Tibial nerve (tissue), 4 donors: ENCODE results near the gene RHOBTB3. TPM values are rescaled to one million over a fixed set of nuclear protein-coding genes. Genes with fewer than 3 reads are reported as not detected.

Source experiments
- DNase-seq, 2 donors: peaks; one replicate each; pipeline ENCODE4 v3.0.0-alpha.2; 2019; ENCODE audit warnings: low spot score in 2 of 2
- H3K27ac ChIP-seq, 4 donors: fragments of 200-600 bp; sonication (generic) in 3 of 4; one replicate each; pipeline ENCODE4 v1.5.1; 2017 to 2019; ENCODE audit warnings: mild to moderate bottlenecking in 1 of 4
- H3K27me3 ChIP-seq, 2 donors: fragments of 200-600 bp; sonication (generic) in 1 of 2; one replicate each; pipeline versions ENCODE4 v1.5.1 to v1.6.0; 2017 to 2019
- H3K36me3 ChIP-seq, 3 donors: fragments of 200-600 bp; sonication (generic); one replicate each; pipeline ENCODE4 v1.5.1; 2018 to 2019
- H3K4me1 ChIP-seq, 4 donors: fragments of 200-600 bp; sonication (generic) in 3 of 4; one replicate each; pipeline ENCODE4 v1.5.1; 2017 to 2019
- H3K4me3 ChIP-seq, 4 donors: fragments of 200-600 bp; sonication (generic) in 3 of 4; one replicate each; pipeline ENCODE4 v1.5.1; 2017 to 2019; ENCODE audit warnings: mild to moderate bottlenecking in 1 of 4, moderate library complexity in 1 of 4
- H3K9me3 ChIP-seq, 4 donors: fragments of 200-600 bp; sonication (generic) in 3 of 4; one replicate each; pipeline ENCODE4 v1.5.1; 2017 to 2019
- CTCF ChIP-seq, 5 experiments: fragments of 200-600 bp in 3 of 5; fragments of 450-650 bp in 2 of 5; sonication (generic) in 3 of 5; IDR thresholded peaks; one replicate each; pipeline ENCODE4 v1.5.1; 2016 to 2019; ENCODE audit warnings: antibody characterized with exemption in 5 of 5, mild to moderate bottlenecking in 3 of 5, moderate library complexity in 2 of 5
- EP300 ChIP-seq, 2 donors: sonication (generic); formaldehyde crosslinking; IDR thresholded peaks; one replicate each; pipeline ENCODE4 v1.6.1; 2017; ENCODE audit warnings: antibody characterized with exemption in 2 of 2, mild to moderate bottlenecking in 1 of 2
- POLR2A ChIP-seq, 2 donors: fragments of 450-650 bp; IDR thresholded peaks; one replicate each; pipeline ENCODE4 v1.6.1; 2017; ENCODE audit warnings: antibody characterized with exemption in 2 of 2, mild to moderate bottlenecking in 2 of 2, moderate library complexity in 2 of 2
- WGBS, 2 donors: methylation state at CpG; one replicate each; pipeline ENCODE4 v1.1.5; 2018; 5-methylcytosine and 5-hydroxymethylcytosine counted together
- total RNA-seq, 4 donors: library from RNA; depleted of rRNA; stranded (reverse); fragments of >200 nt; gene quantifications; one replicate each; pipeline ENCODE4 v1.1.0, GENCODE V29; 2016

The RHOBTB3 gene
- total RNA-seq, 4 donors from 2014 or later: 130 to 219 (median 195) TPM

GRCh38 chr5:95822542-95823181 lies 91.5 kb downstream of the RHOBTB3 start, which contains the start of gene GLRX:
Gene GLRX, minus strand, starts transcription at chr5:95822726. Its CDS starts 64 bp downstream, at chr5:95822662.
- peak; percentile 59 to 80 for DNase-seq
- H3K4me1 ChIP-seq: peaks cover 0 to 44% (median 9%) of the 10 kb centered on the region in 4 donors

GRCh38 chr5:95823218-95823737 lies 92.1 kb downstream of the RHOBTB3 start:
- Histone ChIP-seq H3K27ac (peak overlapping the region; percentile 53 to 90 (median 86)), H3K4me1 (peaks cover 0 to 38% (median 7%) of the 10 kb centered on the region in 4 donors), H3K9me3 (no peaks in the 10 kb centered on the region), H3K27me3 (no peaks in the 10 kb centered on the region), H3K4me3 (peak overlapping the region; percentile 47 to 80 (median 64)), H3K36me3 (no peaks in the 10 kb centered on the region)
- WGBS, 2 donors: 46 to 50% methylated on average over 7 of the region's 7 CpGs
- DNase-seq: no peak
- no peak for TF ChIP-seq EP300 (IDR thresholded peaks at IDR 0.05)
- no peak for TF ChIP-seq CTCF (IDR thresholded peaks at IDR 0.05)
- no peak for TF ChIP-seq POLR2A (IDR thresholded peaks at IDR 0.05)

More at GRCh38 chr5:95822542-95823181, 91.5 kb downstream of the RHOBTB3 start, which contains the start of gene GLRX:
- no peaks in the 10 kb centered on the region for H3K27me3 ChIP-seq
- H3K9me3 ChIP-seq: no peaks in the 10 kb centered on the region
- peak within 1 kb of the TSS; percentile 53 to 90 (median 86) for H3K27ac ChIP-seq
- 0 to 4% methylated on average over 7 to 8 of the region's 8 CpGs for WGBS, 2 donors
- peak within 1 kb of the TSS; percentile 47 to 80 (median 64) for H3K4me3 ChIP-seq
- TF ChIP-seq POLR2A (IDR thresholded peaks at IDR 0.05): peak in 1 of 2 donors; percentile 39
- TF ChIP-seq CTCF (IDR thresholded peaks at IDR 0.05): no peak
- TF ChIP-seq EP300 (IDR thresholded peaks at IDR 0.05): peak in 1 of 2 donors; percentile 70
- H3K36me3 ChIP-seq: no peaks in the 10 kb centered on the region

- Histone ChIP-seq H3K9me3 (no peaks in the 10 kb centered on the region), H3K27me3 (no peaks in the 10 kb centered on the region), H3K4me1 (peaks cover 0 to 38% (median 7%) of the 10 kb centered on the region in 4 donors), H3K27ac (peak overlapping the region; percentile 53 to 90 (median 86)), H3K36me3 (no peaks in the 10 kb centered on the region), H3K4me3 (peak overlapping the region in 3 of 4 donors; percentile 32 to 75 (median 47))
- 38 to 40% methylated on average over 12 of the region's 12 CpGs for WGBS, 2 donors
- TF ChIP-seq POLR2A (IDR thresholded peaks at IDR 0.05) (no peak), EP300 (IDR thresholded peaks at IDR 0.05) (peak in 1 of 2 donors; percentile 50)
- peak; percentile 41 to 64 for DNase-seq
Observed at GRCh38 chr5:95823738-95824609, 92.8 kb downstream of the RHOBTB3 start.

- no peak overlapping the region for H3K4me3 ChIP-seq
- peaks cover 0 to 37% (median 7%) of the 10 kb centered on the region in 4 donors for H3K4me1 ChIP-seq
- DNase-seq: no peak
- no peaks in the 10 kb centered on the region for H3K36me3 ChIP-seq
- 91 to 92% methylated on average over 5 of the region's 5 CpGs for WGBS, 2 donors
- no peaks in the 10 kb centered on the region for H3K9me3 ChIP-seq
- peak overlapping the region in 2 of 4 donors; percentile 86 to 90 for H3K27ac ChIP-seq
- H3K27me3 ChIP-seq: no peaks in the 10 kb centered on the region
- TF ChIP-seq CTCF (IDR thresholded peaks at IDR 0.05): no peak
- no peak for TF ChIP-seq POLR2A (IDR thresholded peaks at IDR 0.05)
- no peak for TF ChIP-seq EP300 (IDR thresholded peaks at IDR 0.05)
Observed at GRCh38 chr5:95824747-95825146, 93.6 kb downstream of the RHOBTB3 start.

GRCh38 chr5:95825495-95825894 lies 94.4 kb downstream of the RHOBTB3 start:
- 76 to 77% methylated on average over 3 of the region's 3 CpGs for WGBS, 2 donors
- TF ChIP-seq POLR2A (IDR thresholded peaks at IDR 0.05): no peak
- TF ChIP-seq EP300 (IDR thresholded peaks at IDR 0.05): no peak
- TF ChIP-seq CTCF (IDR thresholded peaks at IDR 0.05): no peak
- no peaks in the 10 kb centered on the region for H3K9me3 ChIP-seq
- H3K27ac ChIP-seq: no peak overlapping the region
- no peak for DNase-seq
- H3K36me3 ChIP-seq: no peaks in the 10 kb centered on the region
- no peaks in the 10 kb centered on the region for H3K27me3 ChIP-seq
- no peak overlapping the region for H3K4me3 ChIP-seq
- H3K4me1 ChIP-seq: peaks cover 0 to 33% (median 7%) of the 10 kb centered on the region in 4 donors
